BJ (cell line): ENCODE data around the gene FN1. TPM values are rescaled to one million over a fixed set of nuclear protein-coding genes. Genes with fewer than 3 reads are reported as not detected.

Experiments
- CTCF ChIA-PET: fragments of 350-600 bp; formaldehyde crosslinking; extraction: SDS; loops from one replicate; lab custom pipeline; 2021; ENCODE audit warnings: antibody characterized with exemption, inconsistent platforms; lab: Yijun Ruan, JAX
- POLR2A ChIA-PET: fragments of 300-600 bp; sonication (Branson Sonifier 250); formaldehyde crosslinking; extraction: SDS; loops from one replicate; lab custom pipeline; 2021; ENCODE audit warnings: antibody characterized with exemption; lab: Charles Lee
- DNase-seq: peaks from one replicate; pipeline ENCODE4 v3.0.0-alpha.2; 2011; ENCODE audit warnings: low read depth
- H3K27me3 ChIP-seq: 2 replicates; pipeline ENCODE4 v1.6.0; 2011; ENCODE audit warnings: low read length; ENCODE audit not compliant: control insufficient read depth, insufficient read depth
- H3K36me3 ChIP-seq: 2 replicates; pipeline ENCODE4 v1.5.1; 2011; ENCODE audit warnings: low read length; ENCODE audit not compliant: control insufficient read depth, insufficient read depth
- H3K4me3 ChIP-seq: 2 replicates; pipeline ENCODE4 v1.5.1; 2011; ENCODE audit warnings: low read depth, mild to moderate bottlenecking, control low read depth, low read length
- polyA plus RNA-seq: library from polyadenylated mRNA; depleted of rRNA; stranded (reverse); fragments of >200 nt; gene quantifications from 2 replicates; pipeline ENCODE4 v1.2.3, GENCODE V29; 2011
- TF ChIP-seq, protein P1 (sequence below): IDR thresholded peaks from 2 replicates; pipeline ENCODE4 v1.5.1; 2011; ENCODE audit warnings: low read depth, mild to moderate bottlenecking, control low read depth, inconsistent platforms, low read length, moderate library complexity; ENCODE audit not compliant: insufficient read depth

Gene FN1
- polyA plus RNA-seq, 1 experiment: 5,814 TPM

DNA sequence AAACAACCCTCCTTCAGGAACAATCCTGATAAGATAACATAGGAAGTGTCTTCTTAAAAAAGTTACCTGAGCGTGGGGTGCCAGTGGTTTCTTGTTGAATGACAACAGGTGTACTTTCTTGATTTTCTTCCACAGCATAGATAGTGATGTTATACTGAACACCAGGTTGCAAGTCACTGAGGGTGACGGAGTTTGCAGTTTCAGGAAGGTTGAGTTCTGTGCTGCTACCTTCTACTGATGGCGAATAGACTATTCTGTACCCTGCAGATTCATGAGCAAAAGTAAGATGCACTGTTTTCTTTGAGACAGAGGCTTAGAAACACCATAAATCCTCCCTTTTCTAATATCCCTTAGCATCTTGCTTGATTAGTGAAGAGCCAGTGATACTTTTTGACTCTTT, 28.8 kb downstream of the FN1 start:
- no peak for DNase-seq
- no peak overlapping the region for H3K4me3 ChIP-seq
- peaks cover 31% of the 10 kb centered on the region for H3K36me3 ChIP-seq
- ChIA-PET CTCF (no interaction called here), POLR2A (no interaction called here)
- TF ChIP-seq, protein P1, sequence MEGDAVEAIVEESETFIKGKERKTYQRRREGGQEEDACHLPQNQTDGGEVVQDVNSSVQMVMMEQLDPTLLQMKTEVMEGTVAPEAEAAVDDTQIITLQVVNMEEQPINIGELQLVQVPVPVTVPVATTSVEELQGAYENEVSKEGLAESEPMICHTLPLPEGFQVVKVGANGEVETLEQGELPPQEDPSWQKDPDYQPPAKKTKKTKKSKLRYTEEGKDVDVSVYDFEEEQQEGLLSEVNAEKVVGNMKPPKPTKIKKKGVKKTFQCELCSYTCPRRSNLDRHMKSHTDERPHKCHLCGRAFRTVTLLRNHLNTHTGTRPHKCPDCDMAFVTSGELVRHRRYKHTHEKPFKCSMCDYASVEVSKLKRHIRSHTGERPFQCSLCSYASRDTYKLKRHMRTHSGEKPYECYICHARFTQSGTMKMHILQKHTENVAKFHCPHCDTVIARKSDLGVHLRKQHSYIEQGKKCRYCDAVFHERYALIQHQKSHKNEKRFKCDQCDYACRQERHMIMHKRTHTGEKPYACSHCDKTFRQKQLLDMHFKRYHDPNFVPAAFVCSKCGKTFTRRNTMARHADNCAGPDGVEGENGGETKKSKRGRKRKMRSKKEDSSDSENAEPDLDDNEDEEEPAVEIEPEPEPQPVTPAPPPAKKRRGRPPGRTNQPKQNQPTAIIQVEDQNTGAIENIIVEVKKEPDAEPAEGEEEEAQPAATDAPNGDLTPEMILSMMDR: no peak
- H3K27me3 ChIP-seq: no peaks in the 10 kb centered on the region

- no peak overlapping the region for H3K4me3 ChIP-seq
- CTCF ChIA-PET: no interaction called here
- no peak for DNase-seq
Observed at GRCh38 chr2:215405722-215406581, 29.9 kb downstream of the FN1 start.

DNA sequence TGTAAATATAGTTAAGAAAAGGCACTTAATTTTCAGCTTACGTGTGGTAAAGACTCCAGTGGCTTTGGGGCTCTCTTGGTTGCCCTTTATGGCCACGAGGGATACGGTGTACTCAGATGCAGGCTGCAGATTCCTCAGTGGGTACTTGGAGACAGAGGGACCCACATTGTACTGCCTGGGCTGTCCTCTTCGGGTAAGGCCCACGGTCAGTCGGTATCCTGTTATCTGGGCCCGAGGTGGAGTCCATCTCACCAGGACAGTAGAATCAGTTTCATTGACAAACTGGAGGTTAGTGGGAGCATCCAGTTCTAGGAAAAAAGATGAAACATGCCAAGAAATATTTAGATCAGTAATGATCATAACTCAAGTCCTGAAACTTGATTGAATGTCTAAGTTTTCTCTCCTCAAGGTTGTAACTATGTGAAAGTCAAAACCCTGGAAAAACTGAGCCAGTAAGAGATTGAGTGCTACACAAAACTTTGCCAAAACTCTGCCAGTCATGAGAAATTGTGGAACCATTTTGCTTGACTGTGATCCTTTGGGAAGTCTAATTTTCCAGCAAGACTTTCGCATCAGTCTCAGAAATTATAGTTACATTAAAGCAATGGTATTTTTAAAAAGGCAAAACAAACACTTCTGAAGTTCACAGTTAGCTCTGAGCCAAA, 31.4 kb downstream of the FN1 start:
- CTCF ChIA-PET: no interaction called here
- Histone ChIP-seq H3K36me3 (peaks cover 28% of the 10 kb centered on the region), H3K4me3 (no peak overlapping the region), H3K27me3 (no peaks in the 10 kb centered on the region)
- POLR2A ChIA-PET: no interaction called here
- no peak for DNase-seq
- TF ChIP-seq, protein P1: no peak

More at GRCh38 chr2:215405722-215406581, 29.9 kb downstream of the FN1 start:
- POLR2A ChIA-PET: no interaction called here
- TF ChIP-seq, protein P1: no peak
- no peaks in the 10 kb centered on the region for H3K27me3 ChIP-seq
- H3K36me3 ChIP-seq: peaks cover 32% of the 10 kb centered on the region

- Histone ChIP-seq H3K27me3 (no peaks in the 10 kb centered on the region), H3K4me3 (no peak overlapping the region), H3K36me3 (peaks cover 24% of the 10 kb centered on the region)
- DNase-seq: no peak
- TF ChIP-seq, protein P1: no peak
- ChIA-PET CTCF (no interaction called here), POLR2A (no interaction called here)
Observed at GRCh38 chr2:215403441-215404347, 32.2 kb downstream of the FN1 start.
